SK-N-SH (cell line): ENCODE data around the gene STYXL1. TPM values are rescaled to one million over a fixed set of nuclear protein-coding genes. Genes with fewer than 3 reads are reported as not detected.
A peak's percentile ranks its signal among the peaks of the same experiment; 100 is the strongest.

Experiments used
- CTCF ChIA-PET: fragments of 300-600, 350-600 bp; formaldehyde crosslinking; extraction: SDS; loops from one replicate; lab custom pipeline; 2021; lab: Yijun Ruan, JAX
- POLR2A ChIA-PET: fragments of 350-600 bp; sonication (Branson Sonifier 250); formaldehyde crosslinking; extraction: SDS; loops from one replicate; lab custom pipeline; 2020; ENCODE audit warnings: antibody characterized with exemption, inconsistent platforms; lab: Yijun Ruan, JAX
- DNase-seq: peaks from one replicate; pipeline ENCODE4 v3.0.0; 2012
- H2AFZ ChIP-seq: fragments of 200-600 bp; sonication (generic); 2 replicates; pipeline ENCODE4 v1.8.1; 2016; ENCODE audit warnings: antibody characterized with exemption, mild to moderate bottlenecking, low read depth
- H3F3A ChIP-seq: fragments of 200-600 bp; sonication (generic); replicated peaks from 2 replicates; pipeline ENCODE3; 2016; ENCODE audit warnings: antibody characterized with exemption, mild to moderate bottlenecking; ENCODE audit not compliant: insufficient read depth
- H3K27ac ChIP-seq, 2 experiments: fragments of 200-500 bp in 1 of 2; fragments of 200-600 bp in 1 of 2; sonication (Bioruptor generic) in 1 of 2; sonication (generic), shearing (Covaris generic) in 1 of 2; 2 replicates each; pipeline versions ENCODE4 v1.5.1 to v1.6.1; 2014 to 2016; ENCODE audit warnings: low read depth in 2 of 2, inconsistent platforms in 1 of 2, low read length in 1 of 2, mild to moderate bottlenecking in 1 of 2, mixed read lengths in 1 of 2
- H3K27me3 ChIP-seq: fragments of 200-600 bp; sonication (generic), shearing (Covaris generic); 2 replicates; pipeline ENCODE4 v1.6.1; 2016; ENCODE audit warnings: mixed run types; ENCODE audit not compliant: insufficient read depth
- H3K36me3 ChIP-seq, 2 experiments: fragments of 200-500 bp in 1 of 2; fragments of 200-600 bp in 1 of 2; sonication (Bioruptor generic) in 1 of 2; sonication (generic) in 1 of 2; replicated peaks in 1 of 2; 2 replicates each; pipeline versions ENCODE3 to v1.5.1; 2014 to 2016; ENCODE audit warnings: low read length in 1 of 2, mild to moderate bottlenecking in 1 of 2; ENCODE audit not compliant: insufficient read depth in 2 of 2, control insufficient read depth in 1 of 2
- H3K4me1 ChIP-seq, 2 experiments: fragments of 200-500 bp in 1 of 2; fragments of 200-600 bp in 1 of 2; sonication (Bioruptor generic) in 1 of 2; sonication (generic), shearing (Covaris generic) in 1 of 2; 2 replicates each; pipeline versions ENCODE4 v1.5.1 to v1.6.1; 2014 to 2016; ENCODE audit warnings: low read depth in 1 of 2, low read length in 1 of 2, mixed run types in 1 of 2; ENCODE audit not compliant: insufficient read depth in 2 of 2, control insufficient read depth in 1 of 2
- H3K4me2 ChIP-seq: fragments of 200-600 bp; sonication (generic), shearing (Covaris generic); 2 replicates; pipeline ENCODE4 v1.6.1; 2017; ENCODE audit warnings: mixed run types
- H3K4me3 ChIP-seq, 2 experiments: fragments of 200-500 bp in 1 of 2; fragments of 200-600 bp in 1 of 2; sonication (Bioruptor generic) in 1 of 2; sonication (generic), shearing (Covaris generic) in 1 of 2; 2 replicates each; pipeline versions ENCODE4 v1.5.1 to v1.8.1; 2014 to 2016; ENCODE audit warnings: low read depth in 2 of 2, inconsistent platforms in 1 of 2, low read length in 1 of 2, mild to moderate bottlenecking in 1 of 2, mixed read lengths in 1 of 2, moderate library complexity in 1 of 2
- H3K79me2 ChIP-seq: fragments of 200-600 bp; sonication (generic); 2 replicates; pipeline ENCODE4 v1.8.1; 2017; ENCODE audit warnings: mild to moderate bottlenecking; ENCODE audit not compliant: insufficient read depth
- H3K9ac ChIP-seq: fragments of 200-600 bp; sonication (generic); 2 replicates; pipeline ENCODE4 v1.6.1; 2017; ENCODE audit warnings: mixed run types
- H3K9me2 ChIP-seq: fragments of 200-600 bp; sonication (generic); 2 replicates; pipeline ENCODE4 v1.6.1; 2017; ENCODE audit warnings: mixed run types
- H3K9me3 ChIP-seq: fragments of 200-600 bp; sonication (generic); 2 replicates; pipeline ENCODE4 v1.6.1; 2017; ENCODE audit warnings: mixed run types, mild to moderate bottlenecking, moderate library complexity
- H4K20me1 ChIP-seq: fragments of 200-600 bp; sonication (generic); 2 replicates; pipeline ENCODE4 v1.6.1; 2017; ENCODE audit warnings: mild to moderate bottlenecking, mixed run types; ENCODE audit not compliant: insufficient read depth
- EP300 ChIP-seq, 2 experiments: IDR thresholded peaks; 2 replicates each; pipeline versions ENCODE4 v1.4.0 to v1.6.1; 2012; ENCODE audit warnings: borderline replicate concordance in 1 of 2, low read depth in 1 of 2, low read length in 1 of 2
- FOSL2 ChIP-seq: IDR thresholded peaks from 2 replicates; pipeline ENCODE4 v1.4.0; 2012; ENCODE audit warnings: low read depth, mild to moderate bottlenecking, moderate library complexity, borderline replicate concordance
- FOXM1 ChIP-seq: IDR thresholded peaks from 2 replicates; pipeline ENCODE4 v1.4.0; 2012; ENCODE audit warnings: low read depth, mild to moderate bottlenecking
- GABPA ChIP-seq: IDR thresholded peaks from 2 replicates; pipeline ENCODE4 v1.4.0; 2012; ENCODE audit warnings: low read depth, mild to moderate bottlenecking
- IRF3 ChIP-seq: fragments of 150-350 bp; IDR thresholded peaks from 2 replicates; pipeline ENCODE4 v1.6.1; 2016; ENCODE audit warnings: mild to moderate bottlenecking, low read depth, low read length
- MEF2A ChIP-seq: IDR thresholded peaks from 2 replicates; pipeline ENCODE4 v1.4.0; 2012; ENCODE audit warnings: low read depth, borderline replicate concordance
- NFIC ChIP-seq: IDR thresholded peaks from 2 replicates; pipeline ENCODE4 v1.4.0; 2012; ENCODE audit warnings: borderline replicate concordance
- NRF1 ChIP-seq: IDR thresholded peaks from 2 replicates; pipeline ENCODE4 v1.6.1; 2012; ENCODE audit warnings: low read depth, mild to moderate bottlenecking, low read length
- PBX3 ChIP-seq: IDR thresholded peaks from 2 replicates; pipeline ENCODE4; 2012
- RAD21 ChIP-seq: IDR thresholded peaks from 2 replicates; pipeline ENCODE4 v1.6.1; 2012; ENCODE audit warnings: mild to moderate bottlenecking, low read length
- RCOR1 ChIP-seq: fragments of 150-350 bp; IDR thresholded peaks from 2 replicates; pipeline ENCODE4 v1.6.1; 2017; ENCODE audit warnings: antibody characterized with exemption, low read length
- RXRA ChIP-seq: IDR thresholded peaks from 2 replicates; pipeline ENCODE4 v1.4.0; 2012; ENCODE audit warnings: low read depth, mild to moderate bottlenecking, borderline replicate concordance
- SIN3A ChIP-seq: IDR thresholded peaks from 2 replicates; pipeline ENCODE4 v1.6.1; 2012; ENCODE audit warnings: low read depth, mild to moderate bottlenecking, low read length, moderate library complexity, borderline replicate concordance
- TAF1 ChIP-seq: IDR thresholded peaks from 2 replicates; pipeline ENCODE4 v1.6.1; 2012; ENCODE audit warnings: low read depth, mild to moderate bottlenecking, low read length, moderate library complexity, borderline replicate concordance
- TCF12 ChIP-seq: IDR thresholded peaks from 2 replicates; pipeline ENCODE4 v1.4.0; 2012
- TEAD4 ChIP-seq: IDR thresholded peaks from 2 replicates; pipeline ENCODE4 v1.4.0; 2012; ENCODE audit warnings: mild to moderate bottlenecking, borderline replicate concordance; ENCODE audit not compliant: insufficient read depth
- USF2 ChIP-seq: fragments of 150-350 bp; IDR thresholded peaks from 2 replicates; pipeline ENCODE4 v1.6.1; 2017; ENCODE audit warnings: antibody characterized with exemption, low read length, low read depth, borderline replicate concordance
- YY1 ChIP-seq: IDR thresholded peaks from 2 replicates; pipeline ENCODE4 v1.4.0; 2012; ENCODE audit warnings: low read depth, mild to moderate bottlenecking
- ZBTB33 ChIP-seq: IDR thresholded peaks from 2 replicates; pipeline ENCODE4 v1.4.0; 2012; ENCODE audit warnings: low read depth, borderline replicate concordance
- WGBS: methylation state at CpG from one replicate; pipeline ENCODE4 v1.1.6; 2017; ENCODE audit warnings: low lambda C conversion rate; 5-methylcytosine and 5-hydroxymethylcytosine counted together
- polyA plus RNA-seq, 3 experiments: library from polyadenylated mRNA; depleted of rRNA; stranded (reverse); fragments of >200 nt; gene quantifications; 2 replicates each; pipeline ENCODE4 v1.2.3, GENCODE V29; 2012
- TF ChIP-seq, protein P1 (sequence below): IDR thresholded peaks from 2 replicates; pipeline ENCODE4 v1.4.0; 2012; ENCODE audit warnings: low read depth, borderline replicate concordance

Gene STYXL1
- polyA plus RNA-seq, 1 of the 3 experiments (the other 2 are of a cell fraction): 86.6 TPM

DNA sequence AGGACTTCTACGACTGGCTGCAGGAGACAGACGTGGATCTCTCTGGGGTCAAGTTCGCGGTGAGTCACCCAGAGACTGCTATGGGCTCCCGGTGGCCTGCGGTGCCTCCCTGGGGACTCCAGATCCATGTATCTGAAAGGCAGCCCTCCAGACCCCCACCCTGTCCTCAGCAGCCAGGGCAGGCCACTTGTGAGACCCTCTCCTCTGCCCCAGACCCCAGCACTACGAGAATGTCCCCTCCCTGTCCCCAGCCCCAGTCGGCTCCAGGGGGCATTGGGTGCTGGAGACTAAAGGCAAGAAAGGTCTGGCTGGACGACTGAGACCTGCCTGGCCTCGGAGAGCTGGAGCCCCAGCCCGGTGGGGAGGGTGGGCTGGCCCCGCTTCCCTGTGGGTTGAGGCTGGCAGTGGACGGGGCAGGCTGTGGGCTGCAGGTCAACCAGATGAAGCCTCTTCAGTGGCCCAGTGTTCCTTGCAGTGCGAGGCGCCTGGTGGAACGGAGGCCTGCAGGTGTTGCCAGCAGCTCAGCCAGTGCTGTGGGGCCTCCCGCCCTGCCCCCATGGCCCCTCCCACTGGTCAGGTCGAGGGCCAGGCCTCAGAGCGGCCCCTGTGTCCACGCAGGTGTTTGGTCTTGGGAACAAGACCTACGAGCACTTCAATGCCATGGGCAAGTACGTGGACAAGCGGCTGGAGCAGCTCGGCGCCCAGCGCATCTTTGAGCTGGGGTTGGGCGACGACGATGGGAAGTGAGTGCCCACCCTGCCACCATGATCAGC, 67.2 kb downstream of the STYXL1 start:
- Histone ChIP-seq H3K27me3 (no peaks in the 10 kb centered on the region), H3K4me1 (no peaks in the 10 kb centered on the region; a peak in 1 of 4 replicates), H3K36me3 (peaks cover 26 to 46% of the 10 kb centered on the region in 2 experiments), H3K9me2 (no peaks in the 10 kb centered on the region), H3K27ac (no peak overlapping the region; a peak in 1 of 4 replicates), H4K20me1 (no peaks in the 10 kb centered on the region), H3F3A (no peaks in the 10 kb centered on the region), H3K9me3 (no peaks in the 10 kb centered on the region), H3K4me2 (no peak overlapping the region), H2AFZ (no peak overlapping the region), H3K79me2 (no peaks in the 10 kb centered on the region), H3K4me3 (no peak overlapping the region), H3K9ac (no peak overlapping the region)
- DNase-seq: peak; percentile 45
- 89% methylated on average over 20 of the region's 29 CpGs for WGBS
- TF ChIP-seq RCOR1: no peak
- TF ChIP-seq GABPA: no peak
- TF ChIP-seq IRF3: no peak
- TF ChIP-seq, protein P1, sequence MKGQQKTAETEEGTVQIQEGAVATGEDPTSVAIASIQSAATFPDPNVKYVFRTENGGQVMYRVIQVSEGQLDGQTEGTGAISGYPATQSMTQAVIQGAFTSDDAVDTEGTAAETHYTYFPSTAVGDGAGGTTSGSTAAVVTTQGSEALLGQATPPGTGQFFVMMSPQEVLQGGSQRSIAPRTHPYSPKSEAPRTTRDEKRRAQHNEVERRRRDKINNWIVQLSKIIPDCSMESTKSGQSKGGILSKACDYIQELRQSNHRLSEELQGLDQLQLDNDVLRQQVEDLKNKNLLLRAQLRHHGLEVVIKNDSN: no peak
- TF ChIP-seq SIN3A: no peak
- TF ChIP-seq TEAD4: no peak
- TF ChIP-seq FOSL2: no peak
- no peak for TF ChIP-seq USF2
- TF ChIP-seq MEF2A: no peak
- no peak for TF ChIP-seq YY1
- no peak for TF ChIP-seq RXRA
- no peak for TF ChIP-seq TCF12
- no peak for TF ChIP-seq NFIC
- TF ChIP-seq RAD21: no peak
- TF ChIP-seq ZBTB33: no peak
- no peak for TF ChIP-seq FOXM1
- no peak for TF ChIP-seq PBX3
- no peak for TF ChIP-seq TAF1
- TF ChIP-seq EP300 (IDR thresholded peaks at IDR 0.05; ENCODE audit: borderline replicate concordance in 1 of 2, low read depth in 1 of 2, low read length in 1 of 2): no peak
- TF ChIP-seq NRF1: no peak
- ChIA-PET CTCF (no interaction called here), POLR2A (no interaction called here)
